Spleen (tissue), 13 donors: ENCODE results near the gene KDR. TPM values are rescaled to one million over a fixed set of nuclear protein-coding genes. Genes with fewer than 3 reads are reported as not detected.

Experiments
- DNase-seq: peaks from one replicate; pipeline ENCODE4 v3.0.0-alpha.2; 2020
- H3K27ac ChIP-seq, 8 donors: fragments of 200-600 bp; sonication (generic) in 7 of 8; 1 replicate in 4 of 8; 2 replicates in 4 of 8; pipeline versions ENCODE4 v1.5.0 to v1.8.0; 2016 to 2021; ENCODE audit warnings: inconsistent platforms in 4 of 8, mild to moderate bottlenecking in 4 of 8, moderate library complexity in 1 of 8
- H3K27me3 ChIP-seq, 7 donors: fragments of 200-600 bp; sonication (generic) in 6 of 7; replicated peaks in 1 of 7; 1 replicate in 4 of 7; 2 replicates in 3 of 7; pipeline versions ENCODE4 v1.5.0 to v1.8.0; 2016 to 2021; ENCODE audit warnings: inconsistent platforms in 3 of 7, mild to moderate bottlenecking in 1 of 7
- H3K36me3 ChIP-seq, 6 donors: fragments of 200-600 bp; sonication (generic) in 5 of 6; 1 replicate in 4 of 6; 2 replicates in 2 of 6; pipeline versions ENCODE4 v1.5.0 to v1.8.0; 2016 to 2021; ENCODE audit warnings: inconsistent platforms in 2 of 6
- H3K4me1 ChIP-seq, 6 donors: fragments of 200-600 bp; sonication (generic) in 5 of 6; 1 replicate in 3 of 6; 2 replicates in 3 of 6; pipeline versions ENCODE4 v1.5.0 to v1.8.0; 2016 to 2021; ENCODE audit warnings: inconsistent platforms in 3 of 6
- H3K4me3 ChIP-seq, 8 donors: fragments of 200-600 bp; sonication (generic) in 7 of 8; 1 replicate in 4 of 8; 2 replicates in 4 of 8; pipeline versions ENCODE4 v1.5.0 to v1.8.0; 2016 to 2021; ENCODE audit warnings: inconsistent platforms in 4 of 8, mild to moderate bottlenecking in 4 of 8, moderate library complexity in 2 of 8
- H3K9me3 ChIP-seq, 8 donors: fragments of 200-600 bp; sonication (generic) in 7 of 8; 1 replicate in 4 of 8; 2 replicates in 4 of 8; pipeline versions ENCODE4 v1.5.0 to v1.8.0; 2016 to 2021; ENCODE audit warnings: inconsistent platforms in 4 of 8
- CTCF ChIP-seq, 11 experiments: fragments of 200-600 bp in 7 of 11; fragments of 450-650 bp in 4 of 11; sonication (generic) in 4 of 11; IDR thresholded peaks in 8 of 11; conservative IDR thresholded peaks in 3 of 11; 1 replicate in 7 of 11; 2 replicates in 4 of 11; pipeline versions ENCODE4 v1.4.0 to v1.8.0; 2016 to 2021; ENCODE audit warnings: antibody characterized with exemption in 11 of 11, inconsistent platforms in 4 of 11, mild to moderate bottlenecking in 1 of 11
- POLR2A ChIP-seq, 3 donors: fragments of 450-650 bp; IDR thresholded peaks; one replicate each; pipeline ENCODE4 v1.5.1; 2017; ENCODE audit warnings: antibody characterized with exemption in 3 of 3, mild to moderate bottlenecking in 1 of 3
- POLR2AphosphoS5 ChIP-seq, 3 donors: sonication (generic); formaldehyde crosslinking; IDR thresholded peaks; one replicate each; pipeline ENCODE4 v1.5.1; 2017; ENCODE audit warnings: antibody characterized with exemption in 3 of 3
- WGBS, 5 donors: extraction: QIAGEN DNeasy Blood & Tissue Kit in 3 of 5; methylation state at CpG; one replicate each; pipeline versions ENCODE4 v1.1.5 to v1.1.7; 2013 to 2018; 5-methylcytosine and 5-hydroxymethylcytosine counted together
- intact Hi-C: fragments of 100-400 bp; cut with DNase I; formaldehyde crosslinking; loops from one replicate; pipeline ENCODE4 v1.15.0; 2023; ENCODE audit warnings: low total_unique reads
- long read RNA-seq, 2 donors: transcript quantifications; one replicate each; lab custom pipeline, GENCODE V29; 2026
- polyA plus RNA-seq, 3 donors: library from polyadenylated mRNA; stranded (reverse); fragments of 200-250 nt; gene quantifications; one replicate each; pipeline ENCODE4 v1.2.1, GENCODE V29; 2013
- total RNA-seq, 7 donors: library from RNA; depleted of rRNA in 3 of 7; stranded (reverse); fragments of >200 nt in 3 of 7; fragmentation: NEBNext Ultra II Directional in 4 of 7; extraction: Animal tissue kit (Norgen Biotek cat#: 25700) in 4 of 7; gene quantifications; one replicate each; pipeline versions ENCODE4 v1.1.0 to v1.2.1, GENCODE V29; 2016 to 2021
- donor health status: healthy with polysubstance abuse.
- donor health status: DM: no; HTN: no; CAD: no; lungs with moderate emphysema.
- donor health status: DM: no; HTN: no; CAD: no.
- donor health status: Bipolar disorder and iron deficiency.
- donor health status: healthy.
- donor health status: DM: no; HTN: no; CAD: no.
- donor health status: DM: yes; HTN: yes; CAD: no.

KDR gene
- total RNA-seq (10 to 100 TPM in 6 of 7 donors, 1 to 10 TPM in 1; 9.5 to 25.0 (median 20.5) TPM), polyA plus RNA-seq (1 to 10 TPM; 1.2 to 2.9 (median 1.6) TPM)
- long read RNA-seq, donor 1, full-length matches to known transcripts = 8 of 131 reads
- long read RNA-seq, donor 1, partial matches to known transcripts = 123 of 131 reads
- long read RNA-seq, donor 1, other reads (novel, unspliced or antisense) = 0 of 131 reads
- long read RNA-seq, donor 2, full-length matches to known transcripts = 6 of 33 reads
- long read RNA-seq, donor 2, partial matches to known transcripts = 27 of 33 reads
- long read RNA-seq, donor 2, other reads (novel, unspliced or antisense) = 0 of 33 reads

GRCh38 chr4:55125087-55125721, at the start of gene KDR:
Gene KDR, minus strand, starts transcription at chr4:55125595. Its CDS starts 302 bp downstream, at chr4:55125293.
- TF ChIP-seq POLR2A (IDR thresholded peaks at IDR 0.05) = no peak
- peak; percentile 25 to 70 (median 69) for TF ChIP-seq POLR2AphosphoS5 (IDR thresholded peaks at IDR 0.05)
- TF ChIP-seq CTCF (IDR thresholded peaks at IDR 0.05 in 8 of 11, conservative IDR thresholded peaks at IDR 0.05 in 3 of 11) = no peak
- Histone ChIP-seq H3K4me3 (peak within 1 kb of the TSS in 7 of 8 donors; percentile 10 to 59 (median 30)), H3K36me3 (no peaks in the 10 kb centered on the region), H3K27ac (peak within 1 kb of the TSS in 2 of 8 donors; percentile 15 to 16), H3K27me3 (peaks cover 0 to 55% (median 41%) of the 10 kb centered on the region in 7 donors), H3K9me3 (peaks cover 0 to 6% (median 0%) of the 10 kb centered on the region in 8 donors), H3K4me1 (peaks cover 0 to 20% (median 11%) of the 10 kb centered on the region in 6 donors)
- intact Hi-C loops = no loop called here
- WGBS, 5 donors = 2 to 6% (median 4%) methylated on average over 41 to 57 of the region's 57 CpGs
- DNase-seq = no peak

- Histone ChIP-seq H3K9me3 (no peaks in the 10 kb centered on the region), H3K27me3 (peaks cover 0 to 20% (median 0%) of the 10 kb centered on the region in 7 donors), H3K27ac (no peak overlapping the region), H3K36me3 (no peaks in the 10 kb centered on the region), H3K4me1 (peaks cover 0 to 21% (median 0%) of the 10 kb centered on the region in 6 donors), H3K4me3 (no peak overlapping the region)
- intact Hi-C loops = no loop called here
- 58 to 81% (median 74%) methylated on average over 1 of the region's 1 CpG for WGBS, 5 donors
- DNase-seq = no peak
- TF ChIP-seq POLR2AphosphoS5 (IDR thresholded peaks at IDR 0.05) (no peak), CTCF (IDR thresholded peaks at IDR 0.05 in 8 of 11, conservative IDR thresholded peaks at IDR 0.05 in 3 of 11) (no peak), POLR2A (IDR thresholded peaks at IDR 0.05) (no peak)
Measured at GRCh38 chr4:55173580-55173979, 48.2 kb upstream of the KDR start.

GRCh38 chr4:55172694-55173287, 47.4 kb upstream of the KDR start:
- Histone ChIP-seq H3K4me1 (peaks cover 0 to 14% (median 0%) of the 10 kb centered on the region in 6 donors), H3K27me3 (peaks cover 0 to 20% (median 0%) of the 10 kb centered on the region in 7 donors), H3K9me3 (no peaks in the 10 kb centered on the region), H3K27ac (no peak overlapping the region), H3K4me3 (no peak overlapping the region), H3K36me3 (no peaks in the 10 kb centered on the region)
- 63 to 71% (median 69%) methylated on average over 4 of the region's 4 CpGs for WGBS, 5 donors
- intact Hi-C loops = no loop called here
- TF ChIP-seq POLR2AphosphoS5 (IDR thresholded peaks at IDR 0.05) = no peak
- no peak for TF ChIP-seq POLR2A (IDR thresholded peaks at IDR 0.05)
- no peak for TF ChIP-seq CTCF (IDR thresholded peaks at IDR 0.05 in 8 of 11, conservative IDR thresholded peaks at IDR 0.05 in 3 of 11)
- no peak for DNase-seq

GRCh38 chr4:55170462-55170861, 45.1 kb upstream of the KDR start:
- Histone ChIP-seq H3K4me3 (no peak overlapping the region), H3K27ac (no peak overlapping the region), H3K9me3 (peaks cover 0 to 3% (median 0%) of the 10 kb centered on the region in 8 donors), H3K4me1 (peaks cover 0 to 8% (median 0%) of the 10 kb centered on the region in 6 donors), H3K36me3 (no peaks in the 10 kb centered on the region), H3K27me3 (peaks cover 0 to 13% (median 0%) of the 10 kb centered on the region in 7 donors)
- DNase-seq = no peak
- whole genome bisulfite sequencing, 5 donors = 60 to 75% (median 71%) methylated on average over 6 of the region's 6 CpGs
- intact Hi-C loops = no loop called here
- TF ChIP-seq POLR2AphosphoS5 (IDR thresholded peaks at IDR 0.05) = no peak
- TF ChIP-seq CTCF (IDR thresholded peaks at IDR 0.05 in 8 of 11, conservative IDR thresholded peaks at IDR 0.05 in 3 of 11) = no peak
- no peak for TF ChIP-seq POLR2A (IDR thresholded peaks at IDR 0.05)
